RCC 7860 (cell line): ENCODE results near the gene CYP11A1.
"Not testable (repeated sequence)": the region's sequence is repeated elsewhere in the genome, so short reads cannot be mapped to it uniquely, and the experiment has no call there.

ENCODE experiments used
- DNase-seq: peaks from one replicate; pipeline ENCODE4 v3.0.0-alpha.2; 2015; ENCODE audit warnings: low spot score
- FAIRE-seq: peaks from 2 replicates; lab custom pipeline; 2012; peaks lifted over from hg19 to GRCh38; lab: Jason Lieb, UNC

Gene CYP11A1

DNA sequence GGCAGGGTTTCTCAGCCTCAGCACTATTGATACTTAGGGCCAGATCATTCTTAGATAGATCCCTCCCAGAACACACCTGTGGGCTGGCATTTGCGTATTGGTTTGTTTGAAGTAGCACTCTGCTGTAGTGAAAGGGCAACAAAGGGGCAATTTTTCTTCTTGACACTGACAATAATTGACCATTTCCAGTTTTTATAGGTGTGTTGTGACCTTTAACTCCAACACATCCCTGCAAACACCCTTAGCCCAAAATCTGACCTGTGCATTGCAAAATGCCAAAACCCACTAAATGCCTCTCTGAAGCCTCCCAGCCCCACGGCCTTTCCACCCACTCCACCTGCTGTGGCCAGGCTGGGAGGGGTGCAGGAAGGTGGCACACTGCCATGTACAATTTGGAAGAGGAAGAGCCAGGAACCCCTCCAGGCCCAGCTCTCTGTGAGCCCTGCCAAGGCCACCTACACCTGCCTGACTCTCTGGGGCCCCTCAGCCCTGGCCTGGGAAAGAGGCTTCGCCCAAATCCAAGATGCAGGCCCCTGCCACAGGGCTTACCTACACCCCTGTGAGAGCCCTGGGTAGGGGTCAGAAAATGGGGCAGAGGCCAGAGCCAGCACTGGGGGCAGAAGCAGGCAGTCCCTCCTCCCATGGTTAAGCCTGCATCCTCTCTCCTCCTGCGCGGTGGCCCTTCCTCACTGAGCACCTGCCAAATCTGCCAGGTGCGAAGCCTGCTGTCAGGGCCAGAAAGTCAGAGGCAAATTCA is 9.6 kb upstream of the CYP11A1 start:
- no peak for FAIRE-seq

DNA sequence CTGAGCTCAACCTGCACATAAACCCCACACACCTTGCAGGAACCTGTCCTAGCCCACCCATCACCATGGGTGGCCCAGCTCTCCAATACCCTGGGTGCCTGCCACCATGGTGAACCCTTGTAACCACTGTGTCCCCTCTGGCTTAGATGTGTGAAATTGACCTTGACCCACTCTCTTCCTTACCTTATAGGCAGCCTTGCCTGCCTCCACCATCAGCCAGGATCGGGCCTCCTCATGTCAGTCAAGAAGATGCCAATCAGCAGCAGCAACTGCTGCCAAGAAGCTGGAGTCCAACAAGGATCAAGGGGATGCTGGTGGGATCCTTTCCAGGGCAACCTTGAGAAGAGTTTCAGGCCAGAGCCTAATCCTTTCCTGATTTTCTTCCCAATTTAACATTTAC is 8.8 kb upstream of the CYP11A1 start:
- no peak for FAIRE-seq

More for the DNA sequence above, 9.6 kb upstream of the CYP11A1 start:
- no peak for DNase-seq

DNA sequence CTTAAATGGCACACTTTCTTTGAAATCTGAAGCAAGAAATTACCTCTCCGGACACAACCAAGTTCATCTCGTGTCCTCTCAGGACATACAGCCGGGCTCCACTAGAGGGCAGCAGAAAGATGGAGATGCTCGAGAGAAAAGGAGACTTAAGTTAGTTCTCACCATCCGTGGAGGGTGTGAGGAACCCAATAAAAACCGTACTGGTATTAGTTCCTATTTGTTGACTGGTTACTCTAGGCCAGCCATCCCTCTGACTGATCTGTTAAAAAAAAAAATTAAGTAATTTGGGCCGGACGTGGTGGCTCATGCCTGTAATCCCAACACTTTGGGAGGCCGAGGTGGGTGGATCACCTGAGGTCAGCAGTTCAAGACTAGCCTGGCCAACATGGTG is 7.9 kb upstream of the CYP11A1 start:
- DNase-seq (peak; percentile 66), FAIRE-seq (peak; percentile 40)

More for the DNA sequence above, 8.8 kb upstream of the CYP11A1 start:
- no peak for DNase-seq

DNA sequence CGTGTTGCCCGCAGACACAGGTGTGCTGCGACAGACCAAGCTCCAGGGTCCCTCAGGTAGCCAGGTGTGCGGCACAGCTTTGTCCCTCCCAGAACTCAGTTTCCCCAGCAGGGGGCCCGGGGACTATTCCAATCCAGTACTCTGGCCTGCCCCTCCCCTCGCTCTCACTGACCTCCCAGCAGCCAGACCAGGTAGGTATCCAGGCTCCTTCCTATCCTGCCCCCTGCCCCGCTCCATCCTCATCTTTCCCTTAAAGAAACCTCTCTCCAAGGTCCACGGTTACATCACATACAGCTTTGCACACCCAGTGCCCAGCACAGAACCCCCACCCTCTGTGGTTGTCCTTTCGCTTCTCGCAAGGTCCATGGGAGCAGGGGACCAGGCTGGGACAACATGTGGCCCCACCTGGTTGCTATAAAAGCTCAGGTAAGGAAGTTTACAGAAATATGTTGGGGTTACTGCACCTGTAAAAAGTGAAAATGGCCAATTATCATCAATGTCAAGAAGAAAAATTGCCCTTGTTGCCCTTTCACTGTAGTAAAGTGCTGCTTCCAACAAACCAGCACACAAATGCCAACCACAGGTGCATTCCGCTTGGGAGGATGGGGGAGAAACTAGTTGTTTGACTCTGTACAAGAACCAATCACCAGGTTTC is 7.3 kb upstream of the CYP11A1 start:
- FAIRE-seq (no peak), DNase-seq (no peak)

DNA sequence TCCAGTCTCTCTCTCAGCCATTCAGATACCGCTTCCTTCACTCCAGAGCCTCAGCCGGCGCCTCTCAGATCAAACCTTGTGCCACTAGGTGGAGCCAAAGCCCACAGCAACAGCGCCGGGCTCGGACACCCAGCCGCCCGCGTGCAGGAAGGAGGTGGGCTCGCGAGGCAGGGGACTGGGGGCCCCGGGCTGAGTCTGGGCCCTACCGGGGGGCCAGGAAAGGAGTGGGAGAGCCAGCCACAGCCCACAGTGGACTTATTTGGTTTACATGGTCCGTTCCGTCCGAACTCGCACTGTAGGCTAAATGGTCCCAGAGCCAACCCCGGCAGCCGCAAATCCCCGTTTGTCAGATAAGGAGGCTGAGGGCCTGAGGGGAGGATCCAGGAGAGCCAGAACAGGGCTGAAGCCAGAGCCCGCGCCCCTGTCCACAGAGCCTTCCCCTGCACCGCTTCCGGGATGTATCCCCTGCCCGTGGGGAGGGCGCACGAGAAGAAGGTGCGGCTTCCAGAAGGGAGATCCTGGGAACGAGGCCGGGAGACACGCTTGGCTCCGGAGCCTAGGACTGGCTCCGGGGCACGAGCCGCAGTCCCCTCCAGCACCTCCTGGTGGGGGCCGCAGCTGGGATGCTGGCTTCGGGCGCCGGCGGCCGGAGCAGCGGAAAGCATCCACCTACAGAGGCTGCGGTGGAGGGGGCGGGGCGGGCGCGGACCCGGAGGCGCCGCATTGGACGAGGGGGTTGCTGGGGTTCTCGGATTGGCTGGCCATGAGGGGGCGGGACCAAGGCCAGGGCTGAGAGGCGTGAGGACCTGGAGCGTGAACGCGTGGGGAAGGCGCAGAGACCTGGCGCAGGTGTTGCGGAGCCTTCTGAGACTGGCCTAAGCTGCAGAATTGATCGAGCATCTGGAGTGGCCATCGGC is 6.5 kb upstream of the CYP11A1 start:
- DNase-seq: peak; percentile 69
- FAIRE-seq: no peak

DNA sequence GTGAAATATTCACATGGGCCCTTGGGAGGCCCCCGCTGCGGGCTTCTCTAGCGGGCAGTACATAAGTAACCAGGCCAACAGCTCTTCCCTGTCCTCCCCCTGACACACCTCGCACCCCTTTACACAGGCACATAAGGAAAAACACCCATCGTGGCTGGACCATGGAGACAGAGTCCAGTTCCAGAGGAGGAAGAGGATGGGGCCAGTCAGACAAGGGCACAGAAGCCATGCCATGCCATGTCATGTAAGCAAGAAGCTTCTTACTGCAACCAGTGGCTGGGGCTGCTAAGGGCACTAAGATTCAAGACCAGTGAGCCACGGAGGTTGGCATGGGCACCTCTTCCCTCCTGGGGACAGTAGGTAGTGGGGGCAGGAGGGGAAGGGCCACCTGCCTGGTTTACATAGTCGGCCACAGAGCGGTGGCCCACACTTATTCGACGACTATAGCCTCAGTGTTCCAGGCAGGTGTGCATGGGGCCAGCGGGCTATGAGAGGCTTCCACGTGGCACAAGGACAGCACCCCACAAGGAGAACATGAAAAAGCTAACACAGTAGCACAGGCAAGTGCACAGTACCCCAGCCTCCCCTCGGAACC is 5.7 kb upstream of the CYP11A1 start:
- DNase-seq: no peak

DNA sequence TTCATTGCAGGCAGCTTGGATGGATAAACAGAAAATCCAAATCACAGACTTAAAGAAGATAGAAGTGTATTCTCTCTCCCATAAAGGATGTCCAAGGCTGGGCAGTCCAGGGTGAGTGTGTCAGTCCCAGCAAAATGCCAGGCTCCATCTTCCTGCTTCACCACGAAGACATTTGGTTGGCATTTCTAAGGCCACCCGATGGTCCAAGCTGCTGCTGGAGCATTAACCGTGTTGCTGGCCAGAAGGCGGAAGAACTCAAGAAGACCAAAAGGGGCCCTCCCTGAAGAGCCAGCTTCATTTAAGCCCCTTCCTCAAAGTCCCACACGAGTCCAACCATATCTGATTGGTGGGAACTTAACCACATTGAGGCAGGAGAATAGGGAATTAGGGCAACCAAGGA is 3.0 kb upstream of the CYP11A1 start:
- FAIRE-seq: no peak
- DNase-seq: no peak

More for the DNA sequence above, 5.7 kb upstream of the CYP11A1 start:
- no peak for FAIRE-seq

DNA sequence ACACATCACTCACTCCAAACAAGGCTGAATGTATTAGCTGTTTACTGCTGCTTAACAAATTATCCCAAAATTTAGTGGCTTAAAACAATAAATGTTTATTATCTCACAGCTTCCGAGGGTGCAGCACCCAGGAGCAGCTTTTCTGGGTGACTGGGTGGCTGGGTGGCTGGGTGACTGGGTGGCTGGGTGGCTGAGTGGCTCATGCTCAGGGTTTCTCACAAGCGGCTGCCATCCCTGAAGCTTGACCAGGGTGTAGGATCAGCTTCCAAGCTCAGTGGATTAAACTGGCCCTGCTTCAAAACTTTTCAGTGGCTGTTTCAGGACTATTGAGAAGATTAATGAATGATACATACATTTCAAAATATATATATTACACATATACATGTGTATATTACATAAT is 2.3 kb upstream of the CYP11A1 start:
- DNase-seq (no peak), FAIRE-seq (no peak)

DNA sequence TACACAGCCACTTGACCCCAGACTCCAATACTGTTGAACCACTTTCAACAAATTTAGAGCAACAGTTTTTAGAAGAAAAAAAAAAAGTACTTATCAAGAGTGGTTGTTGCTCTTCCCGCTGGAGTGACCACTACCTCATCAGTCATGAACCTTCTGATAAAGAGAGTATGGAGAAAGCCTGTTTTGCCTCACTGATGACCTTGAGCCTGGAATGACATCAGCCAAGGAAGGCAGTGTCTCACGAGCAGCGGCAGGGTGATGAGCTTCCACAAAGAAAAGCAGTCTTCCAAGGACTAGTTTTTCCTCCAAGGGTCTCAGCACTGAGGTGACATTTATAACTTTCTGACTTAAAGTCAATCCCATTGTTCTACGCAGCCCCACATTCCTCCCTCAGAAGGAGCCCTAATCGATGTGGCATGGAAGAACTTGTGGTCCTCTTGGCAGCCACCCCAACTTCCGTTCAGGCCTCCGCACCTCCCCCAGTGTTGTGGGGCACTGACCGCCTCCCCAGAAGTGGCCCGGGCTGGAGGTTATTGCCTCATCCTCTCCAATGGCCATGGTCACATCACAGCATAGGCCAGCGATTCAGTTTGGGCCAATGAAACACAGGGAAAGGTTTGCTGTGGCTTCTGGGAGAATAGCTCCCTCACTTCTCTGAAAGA is 1.8 kb upstream of the CYP11A1 start:
- DNase-seq: no peak
- FAIRE-seq: no peak

DNA sequence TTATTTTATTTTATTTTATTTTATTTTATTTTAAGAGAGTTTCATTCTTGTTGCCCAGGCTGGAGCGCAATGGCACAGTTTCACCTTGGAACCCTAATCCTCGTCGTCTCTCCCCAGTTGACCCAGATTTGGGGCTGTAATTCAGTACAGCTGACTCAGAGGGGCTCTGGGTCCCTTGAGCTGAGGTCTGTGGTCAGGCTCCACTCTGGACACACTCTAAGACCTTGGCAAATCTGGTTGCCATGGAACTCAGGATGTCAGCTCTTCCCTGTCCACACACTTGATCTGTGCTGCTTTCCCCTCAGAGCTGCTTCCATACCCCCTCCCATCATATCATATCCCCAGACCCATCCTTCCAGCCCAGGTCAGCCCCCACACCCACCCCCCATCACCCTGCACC is 675 bp upstream of the CYP11A1 start:
- DNase-seq: no peak
- no peak for FAIRE-seq

DNA sequence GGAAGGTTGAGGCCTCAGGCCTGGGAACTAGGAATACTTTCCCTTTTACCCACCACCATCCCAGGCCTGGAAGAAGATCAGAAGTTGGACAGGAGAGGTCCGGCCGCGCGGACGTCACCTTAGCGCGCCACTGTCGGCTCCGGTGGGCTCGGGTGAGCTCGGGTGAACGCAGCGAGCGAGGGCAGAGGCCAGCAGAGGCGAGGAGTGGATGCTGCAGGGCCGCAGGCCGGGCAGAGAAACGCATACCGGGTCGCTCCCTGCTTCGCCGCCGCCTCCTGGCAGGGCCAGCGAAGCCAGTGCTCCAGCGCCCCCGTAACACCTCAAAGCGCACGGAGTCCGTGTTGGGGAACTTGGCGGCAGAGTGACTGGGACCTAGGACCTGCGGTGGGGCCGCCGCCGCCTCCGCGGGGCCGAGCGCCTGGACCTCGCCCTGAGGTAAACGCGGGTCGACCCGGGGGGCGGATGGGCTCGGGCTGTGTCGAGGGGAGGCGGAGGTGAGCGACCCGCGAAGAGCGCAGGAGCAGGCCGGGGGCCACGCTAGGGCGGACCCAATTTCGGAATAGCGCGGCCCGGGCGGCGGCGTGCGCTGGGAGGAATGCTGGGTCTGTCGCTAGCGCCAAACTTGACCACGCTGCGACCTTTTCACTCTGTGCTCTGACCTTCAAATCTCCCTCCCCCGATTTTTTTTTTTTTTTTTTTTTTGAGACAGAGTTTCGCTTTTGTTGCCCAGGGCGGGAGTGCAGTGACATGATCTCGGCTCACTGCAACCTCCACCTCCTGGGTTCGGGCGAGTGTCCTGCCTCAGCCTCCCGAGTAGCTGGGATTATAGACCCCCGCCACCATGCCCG is 1.6 kb downstream of the CYP11A1 start:
- no peak for FAIRE-seq
- no peak for DNase-seq

DNA sequence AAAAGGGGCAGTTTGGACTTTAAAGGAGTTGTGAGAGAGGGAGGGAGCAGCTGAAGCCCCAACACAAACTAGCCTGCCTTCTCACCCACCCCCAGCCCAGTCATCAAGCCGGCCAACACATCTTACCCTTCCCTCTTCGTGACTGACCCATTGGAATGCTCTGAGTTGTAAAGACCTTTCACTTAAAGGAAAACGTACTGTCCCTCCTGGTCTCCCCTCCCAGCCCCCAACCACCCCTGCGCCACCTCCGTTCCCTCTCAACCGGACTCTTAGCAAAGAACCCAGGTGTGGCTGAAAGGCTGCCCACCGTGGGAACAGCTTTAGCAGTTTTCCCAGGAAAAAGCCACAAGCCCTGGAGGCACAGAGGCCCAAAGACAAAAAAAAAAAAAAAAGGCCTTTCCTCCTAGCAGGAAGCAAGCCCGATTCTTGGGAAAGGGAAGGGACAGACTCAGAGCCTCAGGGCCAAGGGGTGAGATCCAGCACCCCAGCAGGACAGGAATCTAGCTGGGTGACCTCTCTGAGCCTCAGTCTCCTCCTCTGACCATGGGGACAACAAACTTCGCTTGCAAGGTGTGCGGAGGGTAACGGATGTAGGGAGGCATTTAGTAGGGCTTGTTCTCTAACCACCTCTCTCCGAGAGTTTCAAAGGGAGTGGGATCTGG is 2.4 kb downstream of the CYP11A1 start:
- no peak for FAIRE-seq

DNA sequence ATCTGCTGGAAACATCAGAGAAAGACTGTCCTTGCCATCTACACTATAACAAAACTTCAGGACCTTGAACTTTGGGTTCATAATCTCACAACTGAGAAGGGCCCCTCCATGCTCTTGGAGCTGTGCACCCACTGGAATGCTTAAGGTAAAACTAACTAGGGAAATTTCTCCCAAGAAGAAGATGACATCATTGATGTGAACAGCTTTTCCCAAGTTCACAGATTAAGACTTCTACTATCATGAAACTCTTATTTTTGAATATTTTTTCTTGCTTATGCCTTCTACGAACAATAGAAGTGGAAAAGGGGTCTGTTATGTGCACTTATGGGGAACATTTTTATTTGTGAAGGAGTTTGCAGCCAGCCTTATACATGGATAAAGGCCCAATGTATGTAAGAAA is 5.0 kb downstream of the CYP11A1 start:
- no peak for FAIRE-seq

More for the DNA sequence above, 2.4 kb downstream of the CYP11A1 start:
- DNase-seq: no peak

DNA sequence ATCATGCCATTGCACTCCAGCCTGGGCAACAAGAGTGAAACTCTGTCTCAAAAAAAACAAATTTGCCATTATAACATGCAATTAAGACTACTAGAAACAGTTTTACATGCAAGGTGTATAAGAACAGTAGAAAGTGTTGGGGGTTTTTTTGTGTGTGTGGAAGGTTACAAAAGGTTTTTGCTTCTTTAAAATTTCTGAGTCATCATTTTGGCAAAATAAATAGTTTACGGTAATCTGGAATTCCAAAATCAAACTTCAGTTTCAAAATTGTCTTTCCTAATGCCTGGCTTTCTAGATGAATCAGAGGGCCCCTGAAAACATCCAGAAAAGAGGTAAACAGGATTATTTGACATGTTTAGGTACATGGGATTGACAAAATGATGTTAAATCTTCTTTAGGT is 6.6 kb downstream of the CYP11A1 start:
- not testable (repeated sequence) for DNase-seq, FAIRE-seq

More for the DNA sequence above, 5.0 kb downstream of the CYP11A1 start:
- no peak for DNase-seq

DNA sequence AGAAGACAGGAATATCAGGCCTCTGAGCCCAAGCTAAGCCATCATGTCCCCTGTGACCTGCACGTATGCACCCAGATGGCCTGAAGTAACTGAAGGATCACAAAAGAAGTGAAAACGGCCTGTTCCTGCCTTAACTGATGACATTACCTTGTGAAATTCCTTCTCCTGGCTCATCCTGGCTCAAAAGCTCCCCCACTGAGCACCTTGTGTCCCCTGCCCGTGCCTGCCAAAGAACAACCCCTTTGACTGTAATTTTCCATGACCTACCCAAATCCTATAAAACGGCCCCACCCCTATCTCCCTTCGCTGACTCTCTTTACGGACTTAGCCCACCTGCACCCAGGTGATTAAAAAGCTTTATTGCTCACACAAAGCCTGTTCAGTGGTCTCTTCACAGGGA is 8.1 kb downstream of the CYP11A1 start:
- not testable (repeated sequence) for DNase-seq, FAIRE-seq

DNA sequence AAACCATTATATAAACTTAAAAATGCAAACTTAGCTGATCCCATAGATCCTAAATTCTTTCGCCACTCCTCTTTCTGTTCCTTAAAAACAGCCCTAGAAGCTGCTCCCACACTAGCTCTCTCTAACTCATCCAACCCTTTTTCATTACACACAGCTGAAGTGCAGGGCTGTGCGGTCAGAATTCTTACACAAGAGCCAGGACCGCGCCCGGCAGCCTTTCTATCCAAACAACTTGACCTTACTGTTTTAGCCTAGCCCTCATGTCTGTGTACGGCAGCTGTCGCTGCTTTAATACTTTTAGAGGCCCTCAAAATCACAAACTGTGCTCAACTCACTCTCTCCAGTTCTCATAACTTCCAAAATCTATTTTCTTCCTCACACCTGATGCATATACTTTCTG is 9.9 kb downstream of the CYP11A1 start:
- DNase-seq, FAIRE-seq: not testable (repeated sequence)

DNA sequence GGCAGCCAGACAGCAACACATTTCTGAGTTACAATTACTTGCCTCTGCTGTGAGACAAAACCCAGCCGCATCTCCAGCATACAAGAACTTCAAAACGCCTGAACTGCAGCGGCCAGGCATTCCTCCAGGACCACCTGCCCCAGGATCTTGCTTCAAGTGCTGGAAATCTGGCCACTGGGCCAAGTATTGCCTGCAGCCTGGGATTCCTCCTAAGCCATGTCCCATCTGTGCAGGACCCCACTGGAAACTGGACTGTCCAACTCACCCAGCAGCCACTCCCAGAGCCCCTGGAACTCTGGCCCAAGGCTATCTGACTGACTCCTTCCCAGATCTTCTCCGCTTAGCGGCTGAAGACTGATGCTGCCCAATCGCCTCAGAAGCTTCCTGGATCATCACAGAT is 11.4 kb downstream of the CYP11A1 start:
- not testable (repeated sequence) for FAIRE-seq

DNA sequence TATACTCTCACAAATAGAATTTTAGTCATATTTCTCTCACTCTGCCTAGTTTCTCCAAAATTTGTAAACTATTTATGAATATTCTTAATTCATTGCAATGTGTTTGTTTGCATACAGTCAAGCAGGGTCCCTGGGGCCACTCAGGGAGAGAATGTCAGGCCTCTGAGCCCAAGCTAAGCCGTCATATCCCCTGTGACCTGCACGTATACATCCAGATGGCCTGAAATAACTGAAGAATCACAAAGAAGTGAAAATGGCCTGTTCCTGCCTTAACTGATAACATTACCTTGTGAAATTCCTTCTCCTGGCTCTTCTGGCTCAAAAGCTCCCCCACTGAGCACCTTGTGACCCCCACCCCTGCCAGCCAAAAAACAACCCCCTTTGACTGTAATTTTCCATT is 13.5 kb downstream of the CYP11A1 start:
- not testable (repeated sequence) for DNase-seq, FAIRE-seq

More for the DNA sequence above, 11.4 kb downstream of the CYP11A1 start:
- not testable (repeated sequence) for DNase-seq

DNA sequence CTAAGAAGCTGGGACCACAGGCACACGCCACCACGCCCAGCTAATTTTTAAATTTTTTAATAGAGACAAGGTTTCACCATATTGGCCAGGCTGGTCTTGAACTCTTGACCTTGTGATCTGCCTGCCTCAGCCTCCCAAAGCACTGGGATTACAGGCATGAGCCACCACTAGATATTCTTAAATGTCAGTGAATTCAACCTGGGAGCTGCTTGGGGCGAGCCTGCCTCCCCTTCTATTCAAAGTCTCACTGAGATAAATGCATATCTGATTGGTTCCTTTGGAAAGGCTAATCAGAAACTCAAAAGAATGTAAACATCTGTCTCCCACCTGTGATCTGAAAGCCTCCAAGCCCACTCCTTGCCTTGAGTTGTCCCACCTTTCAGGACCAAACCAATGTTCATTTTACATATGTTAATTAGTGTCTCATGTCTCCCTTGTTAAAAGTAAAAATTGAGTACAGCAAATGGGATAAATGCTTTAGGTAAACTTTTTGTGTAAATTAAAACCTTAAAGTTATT is 15.0 kb downstream of the CYP11A1 start:
- FAIRE-seq (no peak), DNase-seq (no peak)
